ENCODE results near the gene OXLD1.

Gene OXLD1

DNA sequence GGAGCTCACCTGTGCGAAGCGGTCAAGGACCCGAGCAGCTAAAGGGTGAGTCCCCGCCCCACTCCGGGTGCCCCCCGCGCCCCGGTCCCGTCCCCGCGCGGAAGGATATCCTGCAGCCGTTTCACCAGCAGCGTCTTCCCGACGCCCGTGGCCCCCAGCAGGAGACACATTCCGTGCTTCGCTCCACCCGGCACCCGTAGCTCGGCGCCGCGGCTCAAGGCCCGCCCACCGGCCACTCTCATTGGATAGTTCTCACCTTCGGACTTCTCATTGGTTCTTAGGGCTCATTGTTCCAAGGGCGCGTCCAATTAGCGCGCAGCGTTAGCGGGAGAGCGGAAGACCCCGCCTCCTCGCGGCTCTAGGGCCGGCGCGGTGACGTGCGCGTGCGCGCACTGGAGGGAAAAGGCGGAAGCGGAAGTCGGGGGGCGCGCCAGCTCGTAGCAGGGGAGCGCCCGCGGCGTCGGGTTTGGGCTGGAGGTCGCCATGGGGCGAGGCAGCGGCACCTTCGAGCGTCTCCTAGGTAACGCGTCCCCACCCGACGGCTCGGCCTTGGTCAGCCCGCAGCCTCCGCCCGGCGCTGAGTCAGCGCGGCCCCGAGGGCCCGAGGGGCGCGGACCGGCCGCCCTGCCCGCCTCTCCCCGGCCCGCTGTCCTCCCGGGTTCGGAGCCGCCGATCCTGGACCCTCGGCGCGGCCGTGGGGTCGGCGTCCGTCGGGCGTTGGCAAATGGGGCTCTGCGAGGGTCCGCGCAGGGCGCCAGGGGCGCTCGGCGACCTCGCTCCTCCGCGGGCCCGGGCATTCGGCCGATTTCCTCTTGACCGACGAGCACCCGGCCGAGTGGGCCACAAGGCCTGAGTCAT, 17.4 kb upstream of the OXLD1 start, which contains the start of the genes ARL16 and HGS:
TSS of gene ARL16 (minus strand) at position 214 of the 858 bp plus-strand sequence. CDS start at position 170, 44 bp downstream.
TSS of gene HGS (plus strand) at position 428 of the 858 bp plus-strand sequence. CDS start at position 484, 56 bp downstream.
- in situ Hi-C loops (cut with MboI; ENCODE audit: low pct_unique_long_range_greater_than_20kb, low sequenced_read_pairs, unreplicated experiment): no loop called here
- TF ChIP-seq, protein P1, sequence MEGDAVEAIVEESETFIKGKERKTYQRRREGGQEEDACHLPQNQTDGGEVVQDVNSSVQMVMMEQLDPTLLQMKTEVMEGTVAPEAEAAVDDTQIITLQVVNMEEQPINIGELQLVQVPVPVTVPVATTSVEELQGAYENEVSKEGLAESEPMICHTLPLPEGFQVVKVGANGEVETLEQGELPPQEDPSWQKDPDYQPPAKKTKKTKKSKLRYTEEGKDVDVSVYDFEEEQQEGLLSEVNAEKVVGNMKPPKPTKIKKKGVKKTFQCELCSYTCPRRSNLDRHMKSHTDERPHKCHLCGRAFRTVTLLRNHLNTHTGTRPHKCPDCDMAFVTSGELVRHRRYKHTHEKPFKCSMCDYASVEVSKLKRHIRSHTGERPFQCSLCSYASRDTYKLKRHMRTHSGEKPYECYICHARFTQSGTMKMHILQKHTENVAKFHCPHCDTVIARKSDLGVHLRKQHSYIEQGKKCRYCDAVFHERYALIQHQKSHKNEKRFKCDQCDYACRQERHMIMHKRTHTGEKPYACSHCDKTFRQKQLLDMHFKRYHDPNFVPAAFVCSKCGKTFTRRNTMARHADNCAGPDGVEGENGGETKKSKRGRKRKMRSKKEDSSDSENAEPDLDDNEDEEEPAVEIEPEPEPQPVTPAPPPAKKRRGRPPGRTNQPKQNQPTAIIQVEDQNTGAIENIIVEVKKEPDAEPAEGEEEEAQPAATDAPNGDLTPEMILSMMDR (IDR thresholded peaks at IDR 0.05; ENCODE audit: extremely low read depth, insufficient read depth, missing control alignments): no peak
- DNase-seq (ENCODE audit: low spot score): peak; percentile 100

DNA sequence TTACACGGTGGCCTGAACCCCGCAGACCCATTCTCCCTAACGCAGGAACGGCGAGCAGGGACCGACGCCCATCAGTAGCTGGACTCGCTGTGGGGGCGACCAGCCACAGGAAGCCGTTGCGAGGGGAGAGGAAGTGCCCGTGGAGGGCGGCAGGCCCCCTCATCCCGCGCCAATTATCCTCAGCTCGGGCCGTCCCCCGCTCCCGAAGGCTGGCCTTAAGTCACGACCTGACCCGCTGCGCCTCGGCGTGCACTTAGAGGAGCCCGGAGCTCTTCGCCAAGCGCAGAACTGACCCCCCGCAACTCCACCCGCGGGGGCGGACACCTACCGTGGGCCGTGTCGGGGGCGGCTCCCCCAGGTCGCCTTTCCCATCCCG, 16.8 kb upstream of the OXLD1 start:
- TF ChIP-seq, protein P1 (IDR thresholded peaks at IDR 0.05; ENCODE audit: extremely low read depth, insufficient read depth, missing control alignments): no peak
- in situ Hi-C loops (cut with MboI; ENCODE audit: low pct_unique_long_range_greater_than_20kb, low sequenced_read_pairs, unreplicated experiment): no loop called here
- no peak for DNase-seq (ENCODE audit: low spot score)

DNA sequence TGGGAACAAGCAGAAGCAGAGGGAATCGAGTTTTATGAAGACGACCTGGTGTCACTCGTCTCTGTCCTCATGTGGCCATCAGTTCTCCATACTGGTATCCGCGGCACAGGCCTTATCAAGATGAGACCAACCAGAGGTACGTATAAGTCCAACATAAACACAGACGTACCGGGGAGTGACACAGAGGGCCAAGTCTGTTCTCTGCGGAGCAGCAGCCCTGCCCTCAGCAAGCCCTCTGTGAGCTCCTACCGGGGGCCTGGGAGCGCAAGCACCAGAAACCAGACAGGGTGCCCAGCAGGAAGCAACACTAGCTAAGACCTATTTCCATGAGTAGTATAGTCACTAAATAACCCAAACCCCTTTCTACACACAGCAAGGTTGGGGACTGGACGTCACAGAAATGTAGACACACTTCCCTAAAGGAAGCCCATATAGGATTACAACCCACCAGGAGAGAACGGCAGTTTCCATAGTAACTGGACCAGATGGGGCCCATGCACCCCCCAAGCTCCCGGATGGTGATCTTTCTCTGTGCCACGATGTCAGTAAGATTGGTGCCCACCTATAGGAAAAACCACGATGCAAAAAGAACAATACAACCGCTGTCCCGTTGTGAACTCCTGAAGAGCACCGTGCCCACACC, 16.3 kb upstream of the OXLD1 start:
- in situ Hi-C loops (cut with MboI; ENCODE audit: low pct_unique_long_range_greater_than_20kb, low sequenced_read_pairs, unreplicated experiment): no loop called here
- TF ChIP-seq, protein P1 (IDR thresholded peaks at IDR 0.05; ENCODE audit: extremely low read depth, insufficient read depth, missing control alignments): no peak
- no peak for DNase-seq (ENCODE audit: low spot score)

DNA sequence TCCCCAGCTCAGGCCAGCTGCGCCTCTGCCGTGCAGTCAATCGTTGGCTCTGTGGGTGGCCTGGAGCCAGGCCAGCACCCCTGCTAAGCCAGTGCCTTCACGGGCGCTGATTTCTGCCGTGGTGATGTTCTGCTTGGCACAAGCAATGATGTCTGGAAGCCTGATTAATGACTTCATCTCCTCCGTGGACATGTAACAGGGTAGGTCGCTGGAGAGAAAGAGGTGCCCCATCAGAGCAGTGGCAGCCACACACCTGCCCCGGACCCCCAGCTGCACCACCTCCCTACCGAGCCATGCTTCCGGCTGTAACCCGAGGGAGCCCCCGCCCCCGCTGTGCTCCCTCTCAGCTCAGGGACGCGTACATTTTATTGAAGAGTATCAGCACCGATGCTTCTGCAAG, 15.3 kb upstream of the OXLD1 start:
- TF ChIP-seq, protein P1 (IDR thresholded peaks at IDR 0.05; ENCODE audit: extremely low read depth, insufficient read depth, missing control alignments): no peak
- no peak for DNase-seq (ENCODE audit: low spot score)
- in situ Hi-C loops (cut with MboI; ENCODE audit: low pct_unique_long_range_greater_than_20kb, low sequenced_read_pairs, unreplicated experiment): no loop called here

DNA sequence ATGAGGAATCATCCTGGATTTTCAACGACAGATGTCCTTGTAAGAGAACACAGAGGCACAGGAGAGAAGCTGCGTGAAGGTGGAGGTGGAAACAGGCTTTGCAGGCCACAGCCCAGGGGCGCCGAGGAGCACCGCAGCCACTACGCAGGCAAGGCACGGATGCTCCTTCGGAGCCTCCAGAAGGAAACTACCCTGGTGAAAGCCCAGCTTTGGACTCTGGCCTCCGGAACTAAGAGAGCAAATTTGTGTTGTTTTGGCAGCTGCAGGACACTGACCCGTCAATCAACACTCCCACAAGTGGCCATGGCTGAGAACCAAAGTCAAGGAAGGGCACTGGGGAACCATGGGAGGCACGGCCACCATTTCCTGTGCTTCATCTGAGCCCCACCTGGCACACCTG, 13.7 kb upstream of the OXLD1 start:
- TF ChIP-seq, protein P1 (IDR thresholded peaks at IDR 0.05; ENCODE audit: extremely low read depth, insufficient read depth, missing control alignments): no peak
- in situ Hi-C loops (cut with MboI; ENCODE audit: low pct_unique_long_range_greater_than_20kb, low sequenced_read_pairs, unreplicated experiment): no loop called here
- DNase-seq (ENCODE audit: low spot score): no peak

DNA sequence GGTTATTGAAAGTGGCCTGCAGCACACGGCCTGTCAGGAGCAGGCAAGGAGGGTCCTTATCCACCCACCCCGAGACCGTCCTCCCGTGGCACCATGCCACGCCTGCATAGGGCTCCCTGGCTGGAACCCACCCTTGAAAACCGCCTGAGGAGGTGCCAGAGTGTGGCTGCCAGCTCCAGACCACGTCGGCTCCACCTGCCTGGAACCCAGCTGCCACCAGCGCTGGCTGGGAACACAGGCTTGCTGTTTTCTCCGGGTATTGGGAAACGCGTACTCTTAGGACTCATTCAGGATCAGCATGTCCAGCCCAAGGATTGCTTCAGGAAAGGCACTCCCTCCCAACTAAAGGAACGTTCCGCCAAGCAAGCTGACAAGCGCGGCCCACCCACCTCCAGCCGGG, 10.5 kb upstream of the OXLD1 start:
- in situ Hi-C loops (cut with MboI; ENCODE audit: low pct_unique_long_range_greater_than_20kb, low sequenced_read_pairs, unreplicated experiment): no loop called here
- TF ChIP-seq, protein P1 (IDR thresholded peaks at IDR 0.05; ENCODE audit: extremely low read depth, insufficient read depth, missing control alignments): no peak
- DNase-seq (ENCODE audit: low spot score): no peak
